AG09309 (cell line): ENCODE measurements around the gene SH3BP5L.
"Not testable (repeated sequence)": the region's sequence is repeated elsewhere in the genome, so short reads cannot be mapped to it uniquely, and the experiment has no call there.

Experiments
- DNase-seq: peaks from one replicate; pipeline ENCODE4 v3.0.0-alpha.2; 2010; ENCODE audit warnings: low read depth
- H3K4me3 ChIP-seq: 2 replicates; pipeline ENCODE4 v1.5.1; 2011; ENCODE audit warnings: mild to moderate bottlenecking, low read depth, low read length, moderate library complexity; ENCODE audit not compliant: control insufficient read depth
- TF ChIP-seq, protein P1 (sequence below): IDR thresholded peaks from 2 replicates; pipeline ENCODE4 v1.5.1; 2011; ENCODE audit warnings: mild to moderate bottlenecking, low read depth, low read length, inconsistent platforms; ENCODE audit not compliant: insufficient read depth, control insufficient read depth; ENCODE audit errors: missing control alignments

Gene SH3BP5L

GRCh38 chr1:248839168-248839555, 13.4 kb upstream of the SH3BP5L start:
- no peak for DNase-seq
- H3K4me3 ChIP-seq: peak overlapping the region; percentile 80
- TF ChIP-seq, protein P1, sequence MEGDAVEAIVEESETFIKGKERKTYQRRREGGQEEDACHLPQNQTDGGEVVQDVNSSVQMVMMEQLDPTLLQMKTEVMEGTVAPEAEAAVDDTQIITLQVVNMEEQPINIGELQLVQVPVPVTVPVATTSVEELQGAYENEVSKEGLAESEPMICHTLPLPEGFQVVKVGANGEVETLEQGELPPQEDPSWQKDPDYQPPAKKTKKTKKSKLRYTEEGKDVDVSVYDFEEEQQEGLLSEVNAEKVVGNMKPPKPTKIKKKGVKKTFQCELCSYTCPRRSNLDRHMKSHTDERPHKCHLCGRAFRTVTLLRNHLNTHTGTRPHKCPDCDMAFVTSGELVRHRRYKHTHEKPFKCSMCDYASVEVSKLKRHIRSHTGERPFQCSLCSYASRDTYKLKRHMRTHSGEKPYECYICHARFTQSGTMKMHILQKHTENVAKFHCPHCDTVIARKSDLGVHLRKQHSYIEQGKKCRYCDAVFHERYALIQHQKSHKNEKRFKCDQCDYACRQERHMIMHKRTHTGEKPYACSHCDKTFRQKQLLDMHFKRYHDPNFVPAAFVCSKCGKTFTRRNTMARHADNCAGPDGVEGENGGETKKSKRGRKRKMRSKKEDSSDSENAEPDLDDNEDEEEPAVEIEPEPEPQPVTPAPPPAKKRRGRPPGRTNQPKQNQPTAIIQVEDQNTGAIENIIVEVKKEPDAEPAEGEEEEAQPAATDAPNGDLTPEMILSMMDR: no peak

GRCh38 chr1:248838357-248839167, 12.8 kb upstream of the SH3BP5L start:
- TF ChIP-seq, protein P1: no peak
- no peak for DNase-seq
- H3K4me3 ChIP-seq: peak overlapping the region; percentile 80

GRCh38 chr1:248837781-248838356, 12.2 kb upstream of the SH3BP5L start, which contains the start of gene ZNF672:
TSS of gene ZNF672 (plus strand) at chr1:248838224. CDS start at chr1:248847275, 9,051 bp downstream.
- peak; percentile 90 for DNase-seq
- H3K4me3 ChIP-seq: peak within 1 kb of the TSS; percentile 80
- TF ChIP-seq, protein P1: no peak

DNA sequence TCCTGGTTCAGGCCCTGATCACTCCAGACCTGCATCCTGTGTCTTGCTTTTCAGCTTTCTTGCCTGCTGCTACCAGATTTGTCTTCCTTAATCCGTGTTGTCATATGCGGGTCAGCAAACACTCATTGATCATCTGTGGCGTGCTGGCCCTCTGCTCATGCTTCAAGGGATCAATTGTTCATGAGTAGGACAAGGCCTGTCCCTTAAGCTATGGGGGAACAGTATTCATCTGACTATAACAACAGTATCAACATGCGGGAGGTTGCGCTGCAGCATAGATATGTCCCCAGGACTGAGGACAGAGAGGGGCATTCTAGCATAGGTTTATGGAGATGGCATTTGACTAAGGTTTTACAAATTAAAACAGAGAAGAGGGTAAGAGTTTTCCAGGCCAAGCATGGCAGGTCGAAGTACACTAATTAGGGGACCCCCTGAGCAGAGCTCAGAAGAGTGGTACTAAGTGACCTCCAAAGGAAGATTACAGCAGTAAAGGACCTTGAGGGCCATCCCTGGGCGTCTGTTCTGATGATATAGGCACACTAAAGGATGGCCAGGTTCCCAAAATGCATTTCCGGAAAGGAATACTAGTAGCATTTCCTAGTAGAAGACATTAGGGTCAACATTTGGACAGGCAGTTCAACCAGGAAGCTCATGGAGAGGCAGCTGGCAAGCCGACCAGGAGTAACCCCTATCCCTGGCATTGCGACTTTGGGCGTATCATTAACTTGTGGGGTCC, 11.5 kb upstream of the SH3BP5L start:
- no peak for DNase-seq
- TF ChIP-seq, protein P1: no peak
- peak overlapping the region; percentile 80 for H3K4me3 ChIP-seq

DNA sequence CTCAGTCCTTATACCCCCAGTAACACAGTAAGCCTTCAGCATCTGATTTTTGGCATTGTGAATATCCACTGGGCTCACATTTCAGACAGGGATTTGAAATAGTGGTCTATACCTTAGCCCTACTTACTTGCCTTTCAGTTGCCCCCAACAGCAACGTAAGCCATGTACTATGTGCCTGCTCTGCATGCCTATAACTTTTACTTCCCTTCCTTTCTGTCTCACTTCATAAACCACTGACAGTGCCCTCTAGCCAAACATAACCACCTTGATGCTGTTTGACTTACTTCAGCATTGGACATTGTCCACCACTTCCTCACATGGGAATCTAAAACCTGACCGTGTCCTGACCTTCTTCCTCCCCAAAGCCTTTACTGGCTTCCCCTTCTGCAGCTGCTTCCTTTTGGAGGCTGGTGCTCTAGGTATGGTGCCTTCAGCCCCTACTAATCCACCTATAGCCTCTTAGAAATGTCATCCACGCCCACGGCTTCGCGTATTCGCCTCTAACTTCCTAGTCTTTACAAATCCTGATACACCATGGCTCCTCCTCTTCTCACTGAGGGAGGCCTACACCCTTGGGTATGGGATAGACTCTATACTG, 8.7 kb upstream of the SH3BP5L start:
- TF ChIP-seq, protein P1: no peak
- no peak for DNase-seq
- H3K4me3 ChIP-seq: no peak overlapping the region

- DNase-seq: no peak
- TF ChIP-seq, protein P1: no peak
- H3K4me3 ChIP-seq: no peak overlapping the region
Observed at GRCh38 chr1:248831842-248832241, 6.1 kb upstream of the SH3BP5L start.

- not testable (repeated sequence) for H3K4me3 ChIP-seq, DNase-seq
Observed at GRCh38 chr1:248830718-248831017, 5.0 kb upstream of the SH3BP5L start.
